Activated T-cell treated with anti-CD3 and anti-CD28 coated beads for 4 hours (primary cell): ENCODE measurements around the gene ZNF200.
"Not testable (repeated sequence)": the region's sequence is repeated elsewhere in the genome, so short reads cannot be mapped to it uniquely, and the experiment has no call there.

Experiments used
- DNase-seq: peaks from one replicate; pipeline ENCODE4 v3.0.0-alpha.2; 2020

ZNF200 gene

GRCh38 chr16:3249451-3249850, 14.5 kb upstream of the ZNF200 start:
- DNase-seq: no peak

GRCh38 chr16:3249020-3249419, 14.1 kb upstream of the ZNF200 start:
- no peak for DNase-seq

- DNase-seq: no peak
These were observed 13.6 kb upstream of the ZNF200 start for GRCh38 chr16:3248596-3248995.

- DNase-seq: no peak
These were observed 11.9 kb upstream of the ZNF200 start for GRCh38 chr16:3246876-3247275.

GRCh38 chr16:3246002-3246401, 11.0 kb upstream of the ZNF200 start:
- no peak for DNase-seq

- DNase-seq: no peak
These were observed 8.9 kb upstream of the ZNF200 start for GRCh38 chr16:3243882-3244281.

- no peak for DNase-seq
These were observed 7.8 kb upstream of the ZNF200 start for GRCh38 chr16:3242709-3243108.

- no peak for DNase-seq
These were observed 6.8 kb upstream of the ZNF200 start for GRCh38 chr16:3241761-3242160.

GRCh38 chr16:3235856-3236669, 1.1 kb upstream of the ZNF200 start:
- DNase-seq: peak; percentile 16

GRCh38 chr16:3234543-3234856, 458 bp downstream of the ZNF200 start:
- DNase-seq: no peak

GRCh38 chr16:3223913-3224515, 10.9 kb downstream of the ZNF200 start:
- DNase-seq: no peak

GRCh38 chr16:3220839-3221238, 14.1 kb downstream of the ZNF200 start:
- no peak for DNase-seq

GRCh38 chr16:3216263-3216640, 18.7 kb downstream of the ZNF200 start:
- DNase-seq: no peak

- no peak for DNase-seq
These were observed 19.2 kb downstream of the ZNF200 start for GRCh38 chr16:3215601-3216262.

- no peak for DNase-seq
These were observed 19.9 kb downstream of the ZNF200 start for GRCh38 chr16:3214904-3215600.

- DNase-seq: no peak
These were observed 22.4 kb downstream of the ZNF200 start for GRCh38 chr16:3212567-3212966.

GRCh38 chr16:3212006-3212405, 23.0 kb downstream of the ZNF200 start:
- DNase-seq: no peak

- DNase-seq: no peak
These were observed 27.6 kb downstream of the ZNF200 start for GRCh38 chr16:3207086-3207953.

GRCh38 chr16:3205939-3206338, 29.0 kb downstream of the ZNF200 start:
- DNase-seq: not testable (repeated sequence)

- DNase-seq: no peak
These were observed 31.9 kb downstream of the ZNF200 start for GRCh38 chr16:3202903-3203539.

- no peak for DNase-seq
These were observed 36.5 kb downstream of the ZNF200 start for GRCh38 chr16:3198334-3199072.
